Stimulated activated CD8-positive, alpha-beta memory T cell treated with anti-CD3 and anti-CD28 coated beads, Interleukin-15, amount 100 ng/mL, for 4 hours (primary cell): ENCODE measurements around the gene SMAD7.

ENCODE experiments used
- DNase-seq, 2 donors: peaks; one replicate each; pipeline ENCODE4 v3.0.0-alpha.2; 2020; ENCODE audit warnings: low read depth in 2 of 2

Gene SMAD7

GRCh38 chr18:48929941-48930713 lies 20.6 kb downstream of the SMAD7 start:
- no peak for DNase-seq

DNA sequence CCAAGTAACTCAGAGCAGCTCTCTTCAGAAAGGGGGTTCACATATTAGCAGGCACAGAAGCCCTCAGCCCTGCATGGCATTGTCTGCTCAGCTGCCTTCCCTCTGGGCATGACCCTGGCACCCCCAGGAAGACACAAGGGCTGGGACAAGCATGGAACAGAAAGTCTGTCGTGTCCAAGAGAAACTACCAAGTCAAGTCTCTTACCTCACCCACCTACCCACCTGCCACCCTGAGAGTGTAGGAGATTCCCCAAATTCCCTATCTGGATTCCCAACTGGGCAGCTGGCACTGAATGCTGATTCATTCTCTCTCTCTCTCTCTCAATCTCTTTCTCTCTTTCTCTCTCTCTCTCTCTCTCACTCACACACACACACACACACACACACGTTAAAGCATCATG lies 21.6 kb downstream of the SMAD7 start:
- DNase-seq, result no peak

- DNase-seq, result peak; percentile 55 to 59
Observed at GRCh38 chr18:48928787-48929186, 22.0 kb downstream of the SMAD7 start.

- no peak for DNase-seq
Observed at GRCh38 chr18:48927286-48928080, 23.3 kb downstream of the SMAD7 start.

DNA sequence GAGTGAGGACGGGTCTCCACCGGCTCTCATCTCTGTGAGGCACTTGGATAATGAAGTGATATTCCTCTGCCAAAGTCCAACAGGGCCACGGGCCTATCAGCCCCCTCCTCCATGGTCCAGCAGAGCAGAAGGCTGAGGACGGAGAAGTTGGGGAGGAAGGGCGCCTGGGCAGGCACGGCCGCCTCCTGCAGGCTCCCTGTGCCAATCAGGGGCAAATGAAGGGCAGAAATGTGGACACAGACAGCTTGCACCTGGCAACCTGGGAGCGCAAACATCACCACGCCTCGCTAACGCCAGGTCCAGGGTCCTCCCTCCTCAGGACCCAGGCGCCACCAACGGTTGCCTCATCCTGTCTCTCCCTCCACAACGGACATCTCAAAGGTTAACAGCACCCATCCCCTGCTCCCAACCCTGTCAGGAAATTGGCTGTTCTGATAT lies 24.3 kb downstream of the SMAD7 start:
- DNase-seq, result no peak

DNA sequence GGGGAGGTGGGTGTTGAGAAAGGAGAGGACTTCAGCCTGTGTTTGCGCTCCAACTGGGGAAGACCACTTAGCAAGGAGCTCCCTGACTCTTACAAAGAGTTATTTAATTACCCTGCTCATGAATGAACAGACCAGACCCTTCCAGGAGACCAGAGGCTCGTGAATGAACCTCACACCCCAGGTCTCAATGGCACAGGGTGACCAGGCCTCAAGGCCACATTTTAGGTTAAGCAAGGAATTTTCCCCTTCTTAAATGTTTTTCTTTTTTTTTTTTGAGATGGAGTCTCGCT lies 25.3 kb downstream of the SMAD7 start:
- DNase-seq, result no peak

- DNase-seq, result no peak
Observed at GRCh38 chr18:48924630-48925490, 25.9 kb downstream of the SMAD7 start.

DNA sequence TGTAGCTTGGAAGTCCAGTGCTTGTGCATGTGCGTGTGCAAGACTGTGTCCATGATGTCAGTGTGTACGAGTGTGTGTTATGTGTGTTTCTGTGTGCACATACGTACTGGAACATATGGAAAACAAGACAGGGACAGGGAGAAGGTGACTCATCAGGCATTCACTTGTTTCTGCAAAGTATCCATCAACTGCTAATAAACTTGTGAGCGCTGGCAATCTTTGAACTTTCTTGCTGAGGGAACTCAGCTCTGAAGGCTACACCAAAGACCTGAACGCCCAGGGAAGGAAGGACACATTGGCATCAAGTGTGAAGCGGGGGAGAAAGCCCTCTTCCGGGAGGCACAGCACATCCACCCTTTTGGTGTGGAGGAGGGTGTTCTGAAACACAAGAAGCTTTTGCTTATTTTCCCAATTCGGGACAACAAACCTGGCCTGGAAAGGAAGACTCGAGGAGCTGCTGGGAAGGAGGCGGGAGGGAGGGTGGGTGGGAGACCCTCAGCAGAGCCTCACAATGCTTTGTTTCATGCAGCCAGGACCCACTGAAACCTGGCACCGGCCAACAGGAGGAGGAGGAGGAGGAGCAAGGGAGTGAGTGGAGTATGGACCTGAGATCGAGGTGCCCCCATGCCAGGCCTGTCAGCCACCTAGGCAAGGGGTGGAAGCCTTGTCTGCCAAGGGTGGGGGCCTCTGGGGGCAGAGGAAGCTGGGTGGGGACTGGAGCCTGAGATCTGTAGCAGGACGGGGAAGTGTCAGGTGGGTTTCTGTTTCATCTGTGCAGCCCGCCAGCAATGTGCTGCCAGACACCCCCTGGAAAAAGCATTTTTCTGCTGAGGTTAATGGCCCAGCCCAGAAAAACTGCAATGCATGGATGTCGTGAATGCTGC lies 26.8 kb downstream of the SMAD7 start:
- DNase-seq, result no peak

GRCh38 chr18:48922801-48923730 lies 27.7 kb downstream of the SMAD7 start:
- DNase-seq, result no peak

DNA sequence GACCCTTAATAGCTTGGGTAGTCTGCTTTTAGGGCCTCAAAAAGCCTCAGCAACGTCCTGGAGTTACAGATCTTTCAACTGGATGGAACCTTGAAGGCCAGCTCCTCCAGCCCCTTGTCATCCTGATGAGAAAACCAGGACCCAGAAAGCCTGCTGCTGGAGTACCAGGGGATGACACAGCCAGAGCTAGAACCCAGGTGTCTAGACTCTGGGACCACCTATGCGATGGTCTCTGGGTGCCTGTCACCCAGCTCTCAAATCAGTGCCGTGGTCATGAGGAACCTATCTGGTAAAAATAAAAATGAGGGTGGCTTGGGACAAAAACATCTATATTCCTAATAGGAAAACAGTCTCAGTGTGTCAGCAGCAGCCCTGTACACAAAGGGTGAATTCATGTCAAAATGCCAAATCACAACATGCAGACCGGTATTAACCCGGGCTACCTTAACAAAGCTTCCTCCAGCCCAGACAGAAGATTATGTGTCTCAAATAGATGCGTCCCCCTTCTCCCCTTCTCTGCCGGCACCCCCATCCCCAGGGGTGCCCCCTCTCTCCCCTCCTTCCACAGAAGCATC lies 28.5 kb downstream of the SMAD7 start:
- no peak for DNase-seq

- DNase-seq, result no peak
Observed at GRCh38 chr18:48921305-48922225, 29.2 kb downstream of the SMAD7 start.

- no peak for DNase-seq
Observed at GRCh38 chr18:48920408-48921038, 30.2 kb downstream of the SMAD7 start.

- no peak for DNase-seq
Observed at GRCh38 chr18:48919547-48919946, 31.2 kb downstream of the SMAD7 start.

GRCh38 chr18:48918660-48919456 lies 31.9 kb downstream of the SMAD7 start:
- no peak for DNase-seq

DNA sequence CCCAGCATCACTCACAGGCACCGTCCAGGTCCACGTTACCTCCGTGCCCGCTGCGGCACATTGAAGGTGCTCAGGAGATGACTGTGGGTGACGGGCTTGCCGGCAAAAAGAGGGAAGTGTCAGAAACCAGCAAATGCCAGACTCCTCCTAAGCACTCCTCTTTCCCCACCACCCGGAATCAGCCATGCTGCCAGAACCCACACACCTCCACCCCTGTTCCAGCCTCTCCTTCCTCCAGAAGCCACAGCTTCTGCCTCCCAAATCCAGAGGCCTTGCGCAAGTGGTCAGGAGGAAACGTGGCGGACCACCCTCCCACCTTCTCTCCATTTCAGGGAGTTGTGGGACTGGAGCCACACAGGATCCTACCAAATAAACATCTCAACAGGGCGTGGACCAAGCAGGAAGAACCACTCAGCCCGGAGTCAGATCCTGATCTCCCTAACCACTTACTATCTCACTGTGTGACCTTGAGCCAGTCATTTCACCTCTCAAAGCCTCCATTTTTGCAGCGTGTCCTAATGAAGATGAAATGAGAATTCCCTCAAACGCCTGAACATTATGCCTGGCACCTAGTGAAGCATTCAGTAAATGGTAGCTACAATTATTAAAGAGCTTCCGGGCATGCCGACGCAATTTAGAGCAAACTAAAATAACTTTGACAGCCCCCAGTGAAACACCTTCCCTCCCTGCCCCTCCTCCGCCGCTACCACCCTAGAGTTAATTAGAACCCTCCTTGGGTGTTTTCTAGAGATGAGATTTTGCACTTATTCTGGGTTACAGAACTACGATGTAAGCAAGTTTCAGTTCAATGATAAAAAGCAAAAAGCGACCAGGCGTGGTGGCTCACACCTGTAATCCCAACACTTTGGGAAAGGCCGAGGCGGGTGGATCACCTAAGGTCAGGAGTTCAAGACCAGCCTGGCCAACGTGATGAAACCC lies 32.9 kb downstream of the SMAD7 start:
- no peak for DNase-seq
